Epithelial cell of proximal tubule (primary cell): ENCODE data around the gene AGPAT2. TPM values are rescaled to one million over a fixed set of nuclear protein-coding genes. Genes with fewer than 3 reads are reported as not detected.

ENCODE experiments used
- DNase-seq: peaks from one replicate; pipeline ENCODE4 v3.0.0-alpha.2; 2011; ENCODE audit warnings: low read depth
- H3K4me3 ChIP-seq: 2 replicates; pipeline ENCODE4 v1.5.1; 2011; ENCODE audit warnings: low read depth, mild to moderate bottlenecking, low read length
- CTCF ChIP-seq: conservative IDR thresholded peaks from 2 replicates; pipeline ENCODE4 v1.5.1; 2012; ENCODE audit warnings: low read depth, mild to moderate bottlenecking, low read length
- total RNA-seq: library from RNA; depleted of rRNA; stranded (reverse); fragments of >200 nt; gene quantifications from 2 replicates; pipeline ENCODE4 v1.2.3, GENCODE V29; 2015

Gene AGPAT2
- total RNA-seq, 1 donor from 2014 or later = 40.5 TPM

GRCh38 chr9:136720251-136720897, 33.1 kb upstream of the AGPAT2 start:
- no peak overlapping the region for H3K4me3 ChIP-seq
- no peak for DNase-seq
- no peak for TF ChIP-seq CTCF

GRCh38 chr9:136719195-136719880, 32.1 kb upstream of the AGPAT2 start:
- H3K4me3 ChIP-seq = no peak overlapping the region
- no peak for TF ChIP-seq CTCF
- DNase-seq = no peak

- no peak for DNase-seq
- no peak overlapping the region for H3K4me3 ChIP-seq
- no peak for TF ChIP-seq CTCF
Observed at GRCh38 chr9:136718345-136719194, 31.3 kb upstream of the AGPAT2 start.

GRCh38 chr9:136717399-136717798, 30.1 kb upstream of the AGPAT2 start:
- no peak for TF ChIP-seq CTCF
- no peak for DNase-seq
- no peak overlapping the region for H3K4me3 ChIP-seq

GRCh38 chr9:136714893-136715274, 27.6 kb upstream of the AGPAT2 start:
- no peak for TF ChIP-seq CTCF
- no peak overlapping the region for H3K4me3 ChIP-seq
- DNase-seq = no peak

- no peak overlapping the region for H3K4me3 ChIP-seq
- TF ChIP-seq CTCF = no peak
- DNase-seq = no peak
Observed at GRCh38 chr9:136714096-136714892, 27.0 kb upstream of the AGPAT2 start.
